Vagina (tissue), 2 donors: ENCODE data around the gene PXDN.

Source experiments
- CTCF ChIP-seq, 3 experiments: fragments of 450-650 bp in 2 of 3; fragments of 200-600 bp in 1 of 3; sonication (generic) in 1 of 3; IDR thresholded peaks; one replicate each; pipeline ENCODE4 v1.5.1; 2017 to 2019; ENCODE audit warnings: antibody characterized with exemption in 3 of 3, mild to moderate bottlenecking in 2 of 3, moderate library complexity in 2 of 3
- POLR2A ChIP-seq, 2 donors: fragments of 450-650 bp; IDR thresholded peaks; one replicate each; pipeline ENCODE4 v1.6.1; 2017; ENCODE audit warnings: antibody characterized with exemption in 2 of 2, mild to moderate bottlenecking in 2 of 2, moderate library complexity in 2 of 2
- POLR2AphosphoS5 ChIP-seq, 2 donors: sonication (generic); formaldehyde crosslinking; IDR thresholded peaks; one replicate each; pipeline ENCODE4 v1.9.0; 2017; ENCODE audit warnings: antibody characterized with exemption in 2 of 2, mild to moderate bottlenecking in 2 of 2, low read depth in 1 of 2; ENCODE audit not compliant: insufficient read depth in 1 of 2

GRCh38 chr2:1598041-1598710 is 146.1 kb downstream of the PXDN start:
- TF ChIP-seq CTCF (IDR thresholded peaks at IDR 0.05) (no peak), POLR2A (IDR thresholded peaks at IDR 0.05) (no peak), POLR2AphosphoS5 (IDR thresholded peaks at IDR 0.05; ENCODE audit: insufficient read depth in 1 of 2, low read depth in 1 of 2) (no peak)
